Effector CD8-positive, alpha-beta T cell (primary cell): ENCODE results near the gene CNKSR3.

ENCODE experiments used
- DNase-seq: peaks from one replicate; lab custom pipeline; 2025; lab: John Stamatoyannopoulos, UW

Gene CNKSR3

DNA sequence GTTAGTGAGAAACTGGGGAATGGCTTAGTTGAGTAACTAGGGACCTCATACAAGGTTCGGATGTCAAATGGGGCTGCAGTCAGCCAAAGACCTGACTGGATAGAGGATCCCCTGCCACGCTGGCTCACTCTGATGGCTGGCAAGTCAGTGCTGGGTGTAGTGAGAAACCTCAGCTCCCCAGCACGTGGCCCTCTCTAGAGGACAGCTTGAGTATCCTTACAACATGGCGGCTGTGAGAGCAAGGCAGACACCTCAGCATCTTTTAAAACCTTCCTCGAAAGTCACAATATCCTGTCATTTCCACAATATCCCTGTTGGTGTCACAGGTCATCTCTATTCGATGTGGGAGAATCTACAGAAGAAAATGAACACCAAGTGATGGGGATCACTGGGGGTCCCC, 127.2 kb downstream of the CNKSR3 start:
- no peak for DNase-seq

- no peak for DNase-seq
These were observed 127.7 kb downstream of the CNKSR3 start for GRCh38 chr6:154382740-154383139.

DNA sequence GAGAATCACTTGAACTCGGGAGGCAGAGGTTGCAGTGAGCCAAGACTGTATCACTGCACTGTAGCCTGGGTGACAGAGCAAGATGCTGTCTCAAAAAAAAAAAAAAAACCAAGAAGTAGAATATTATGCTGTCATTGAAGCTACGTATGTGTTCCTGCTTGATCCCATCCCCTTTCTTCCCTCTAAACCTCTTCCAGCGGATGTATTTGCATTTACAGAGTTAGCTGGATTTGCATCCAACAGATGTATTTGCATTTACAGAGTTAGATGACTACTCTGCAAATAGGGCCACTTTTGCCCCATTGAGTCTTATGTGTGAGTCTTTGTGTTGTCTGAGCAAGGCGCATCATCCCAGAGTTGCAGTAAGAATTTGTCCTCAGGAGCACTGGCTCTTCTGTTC, 128.9 kb downstream of the CNKSR3 start:
- no peak for DNase-seq

- DNase-seq = no peak
These were observed 129.7 kb downstream of the CNKSR3 start for GRCh38 chr6:154380741-154381140.

GRCh38 chr6:154379585-154379984, 130.9 kb downstream of the CNKSR3 start:
- no peak for DNase-seq

GRCh38 chr6:154378518-154378917, 132.0 kb downstream of the CNKSR3 start:
- no peak for DNase-seq

DNA sequence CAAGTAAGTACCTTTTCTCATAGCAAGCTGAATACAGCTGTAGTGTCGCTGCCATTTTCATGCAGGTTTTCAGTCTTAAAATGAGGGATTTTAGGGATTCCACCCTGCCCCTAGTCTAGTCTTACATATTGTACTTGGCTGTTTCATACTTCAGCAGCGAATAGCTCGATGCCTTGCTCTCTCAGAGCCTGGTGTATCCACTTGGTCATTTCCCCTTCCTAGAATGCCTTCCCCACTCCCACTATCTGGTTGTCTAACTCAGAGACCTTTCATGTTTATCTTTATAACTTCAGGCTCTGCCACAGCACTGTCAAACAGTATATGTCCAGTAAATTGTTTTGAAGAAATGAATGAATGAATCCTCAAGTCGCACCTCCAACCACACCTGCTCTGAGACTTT, 132.8 kb downstream of the CNKSR3 start:
- DNase-seq = no peak

GRCh38 chr6:154373971-154374370, 136.5 kb downstream of the CNKSR3 start:
- DNase-seq = no peak

- no peak for DNase-seq
These were observed 139.2 kb downstream of the CNKSR3 start for GRCh38 chr6:154371281-154371680.

DNA sequence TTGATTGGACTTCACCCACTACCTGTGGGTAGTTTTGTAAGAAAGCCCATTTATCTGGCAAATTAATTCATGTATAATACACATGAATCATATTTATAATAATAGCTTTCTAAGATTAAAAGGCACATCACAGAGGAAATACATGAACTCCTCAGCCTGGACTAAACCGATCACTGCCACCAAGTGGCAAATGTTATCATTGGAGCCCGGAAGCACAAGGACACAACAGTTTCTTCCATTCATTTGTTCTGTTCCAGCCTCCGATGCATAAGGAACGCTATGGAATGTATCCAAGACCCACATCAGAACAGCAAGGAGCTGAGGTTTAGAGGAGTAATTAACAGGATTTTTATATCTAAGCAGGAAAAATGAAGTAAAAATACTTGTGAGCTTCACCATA, 139.9 kb downstream of the CNKSR3 start:
- DNase-seq = no peak

DNA sequence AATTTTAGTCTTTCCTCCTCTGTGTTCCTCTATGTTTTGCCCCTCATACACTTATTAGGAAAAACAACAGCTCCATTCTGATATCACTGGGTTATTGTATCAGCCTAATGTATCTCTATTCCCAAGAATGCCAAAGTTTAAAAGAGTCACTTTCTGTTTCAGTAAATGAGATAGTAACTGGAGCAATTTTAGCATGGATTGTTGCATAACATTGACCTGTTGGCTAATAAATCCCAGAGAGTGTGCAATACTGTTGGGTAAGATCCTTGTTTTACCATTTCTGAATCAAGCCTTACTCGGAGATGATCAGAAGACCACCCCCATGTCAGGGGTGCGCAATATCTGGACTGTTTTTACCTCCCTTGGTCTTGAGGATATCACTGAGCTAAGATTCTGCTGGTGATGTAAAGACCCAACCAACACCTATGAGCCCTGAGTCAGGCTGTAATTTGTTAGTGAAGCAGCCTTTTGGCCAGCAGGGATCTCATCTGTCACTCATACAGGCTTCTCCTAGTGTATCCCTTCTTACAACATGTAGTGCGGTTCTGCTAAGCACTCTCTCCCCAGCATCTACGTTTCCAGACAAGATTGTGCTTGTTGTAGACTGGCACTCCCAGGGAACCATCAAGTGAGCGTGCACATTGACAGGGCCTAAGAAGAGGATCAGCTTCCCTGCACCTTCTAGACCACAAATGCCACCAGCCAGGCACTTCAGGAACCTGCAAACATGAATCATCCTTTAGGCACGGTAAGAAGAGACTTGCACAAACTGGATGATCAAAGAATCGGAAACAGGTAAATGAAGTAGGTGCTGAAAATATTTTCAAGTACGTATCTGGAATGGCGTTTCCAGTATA, 142.4 kb downstream of the CNKSR3 start:
- no peak for DNase-seq

GRCh38 chr6:154367336-154367735, 143.1 kb downstream of the CNKSR3 start:
- no peak for DNase-seq

DNA sequence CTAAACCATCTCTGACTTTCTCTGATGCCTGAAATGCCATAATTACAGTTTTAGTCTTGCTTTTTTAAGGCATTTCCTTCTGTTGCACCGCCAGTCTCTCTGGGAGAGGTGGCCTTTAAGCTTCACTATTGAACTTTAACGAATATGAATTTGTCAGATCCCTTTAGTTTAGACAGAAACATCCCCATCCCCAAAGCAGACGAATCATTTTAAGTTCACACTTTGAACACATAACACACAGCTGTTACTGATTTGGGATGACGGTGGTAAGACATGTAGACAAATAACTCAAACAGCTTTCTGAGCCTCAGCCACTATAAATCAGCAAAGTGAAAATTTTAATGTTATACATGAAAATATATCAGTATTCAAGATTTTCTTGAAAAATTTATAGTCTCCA, 146.7 kb downstream of the CNKSR3 start:
- DNase-seq = no peak

DNA sequence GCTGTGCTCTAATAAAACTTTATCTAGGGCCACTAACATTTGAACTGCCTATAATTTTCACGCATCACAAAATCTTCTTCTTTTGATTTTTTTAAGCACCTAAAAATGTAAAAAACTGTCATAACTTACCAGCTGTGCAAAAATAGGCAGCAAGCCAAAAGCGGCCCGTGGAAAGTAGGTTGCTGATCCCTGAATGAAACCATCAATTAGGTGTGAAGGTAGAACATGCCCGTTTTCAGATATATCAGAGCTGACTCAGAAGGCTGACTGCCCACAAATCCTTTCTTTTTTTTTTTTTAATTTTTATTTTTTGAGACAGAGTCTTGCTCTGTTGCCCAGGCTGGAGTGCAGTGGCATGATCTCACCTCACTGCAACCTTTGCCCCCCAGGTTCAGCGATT, 149.0 kb downstream of the CNKSR3 start:
- DNase-seq = no peak

- no peak for DNase-seq
These were observed 150.0 kb downstream of the CNKSR3 start for GRCh38 chr6:154360476-154360875.

DNA sequence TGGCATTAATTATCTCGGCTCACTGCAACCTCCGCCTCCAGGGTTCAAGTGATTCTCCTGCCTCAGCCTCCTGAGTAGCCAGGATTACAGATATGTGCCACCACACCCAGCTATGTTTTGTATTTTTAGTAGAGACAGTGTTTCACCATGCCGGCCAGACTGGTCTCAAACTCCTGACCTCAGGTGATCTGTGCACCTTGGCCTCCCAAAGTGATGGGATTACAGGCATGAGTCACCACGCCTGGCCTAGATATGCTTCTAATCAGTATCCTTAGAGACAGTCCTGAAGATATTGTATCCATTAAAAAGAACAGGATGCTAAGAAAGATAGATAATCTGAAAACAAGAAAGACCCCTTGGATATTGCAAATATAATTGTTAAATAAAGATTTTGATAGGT, 150.8 kb downstream of the CNKSR3 start:
- DNase-seq = no peak

DNA sequence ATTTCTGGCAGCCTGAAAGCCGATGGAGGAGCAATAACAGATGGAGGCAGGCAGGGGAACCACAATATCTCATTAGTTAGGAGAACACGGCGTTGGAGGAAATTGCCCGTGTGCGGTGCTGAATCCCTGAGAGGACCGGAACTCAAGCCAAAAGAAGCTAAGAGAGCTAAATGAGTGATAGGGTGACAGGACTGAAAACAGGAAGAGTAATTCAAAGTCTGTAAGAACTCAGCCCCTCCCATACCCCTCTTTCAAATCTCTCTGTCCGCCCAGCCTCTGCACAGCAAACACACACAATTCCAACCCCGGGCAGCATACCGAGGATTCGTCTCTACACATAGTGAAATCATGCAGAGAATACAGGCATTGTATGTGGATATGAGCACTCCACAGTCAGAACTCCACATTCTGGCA, 151.3 kb downstream of the CNKSR3 start:
- DNase-seq = no peak

- DNase-seq = no peak
These were observed 152.4 kb downstream of the CNKSR3 start for GRCh38 chr6:154358019-154358545.

DNA sequence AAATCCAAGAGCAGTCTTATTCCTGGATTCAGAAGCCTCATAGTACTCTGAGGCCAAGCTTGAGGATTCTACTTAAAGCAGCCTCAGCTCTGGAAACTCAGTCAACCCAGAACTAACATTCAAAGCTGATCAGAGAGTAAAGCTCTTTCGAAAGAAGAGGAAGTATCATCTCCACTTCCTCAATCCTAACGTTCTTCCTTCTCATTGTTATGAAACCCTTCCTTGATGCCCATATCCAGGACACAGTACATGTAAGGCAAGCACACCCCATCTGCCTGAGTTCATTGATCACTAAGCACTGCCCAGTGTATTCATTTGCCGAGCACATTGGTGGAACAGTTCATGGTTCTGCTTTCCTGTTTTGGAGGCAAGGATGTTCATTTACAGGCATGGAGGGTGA, 153.8 kb downstream of the CNKSR3 start, which contains the start of gene IPCEF1:
IPCEF1 (minus strand) TSS at position 114 of the 400 bp plus-strand sequence. CDS start 90,856 bp downstream, outside the sequence.
- no peak for DNase-seq

GRCh38 chr6:154356113-154356512, 154.4 kb downstream of the CNKSR3 start:
- DNase-seq = no peak

DNA sequence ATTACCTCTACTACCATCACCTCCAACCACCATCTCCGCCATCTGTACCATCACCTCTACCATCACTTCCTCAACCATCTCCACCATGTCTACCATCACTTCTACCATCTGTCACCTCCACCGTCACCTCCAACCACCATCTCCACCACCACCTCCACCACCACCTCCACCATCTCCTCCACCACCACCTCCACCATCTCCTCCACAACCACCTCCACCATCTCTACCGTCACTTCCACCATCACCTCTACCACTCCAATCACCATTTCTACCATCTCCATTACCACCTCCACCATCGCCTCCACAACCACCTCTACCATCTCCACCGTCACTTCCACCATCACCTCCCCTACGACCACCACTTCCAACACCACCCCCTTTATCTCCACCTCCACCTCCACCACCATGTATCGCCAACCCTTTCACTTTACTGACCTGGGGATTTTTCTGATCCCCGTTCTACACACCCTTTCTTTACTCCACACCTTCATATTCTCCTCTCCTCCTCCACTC, 156.2 kb downstream of the CNKSR3 start:
- no peak for DNase-seq

- DNase-seq = no peak
These were observed 156.9 kb downstream of the CNKSR3 start for GRCh38 chr6:154353626-154354025.

DNA sequence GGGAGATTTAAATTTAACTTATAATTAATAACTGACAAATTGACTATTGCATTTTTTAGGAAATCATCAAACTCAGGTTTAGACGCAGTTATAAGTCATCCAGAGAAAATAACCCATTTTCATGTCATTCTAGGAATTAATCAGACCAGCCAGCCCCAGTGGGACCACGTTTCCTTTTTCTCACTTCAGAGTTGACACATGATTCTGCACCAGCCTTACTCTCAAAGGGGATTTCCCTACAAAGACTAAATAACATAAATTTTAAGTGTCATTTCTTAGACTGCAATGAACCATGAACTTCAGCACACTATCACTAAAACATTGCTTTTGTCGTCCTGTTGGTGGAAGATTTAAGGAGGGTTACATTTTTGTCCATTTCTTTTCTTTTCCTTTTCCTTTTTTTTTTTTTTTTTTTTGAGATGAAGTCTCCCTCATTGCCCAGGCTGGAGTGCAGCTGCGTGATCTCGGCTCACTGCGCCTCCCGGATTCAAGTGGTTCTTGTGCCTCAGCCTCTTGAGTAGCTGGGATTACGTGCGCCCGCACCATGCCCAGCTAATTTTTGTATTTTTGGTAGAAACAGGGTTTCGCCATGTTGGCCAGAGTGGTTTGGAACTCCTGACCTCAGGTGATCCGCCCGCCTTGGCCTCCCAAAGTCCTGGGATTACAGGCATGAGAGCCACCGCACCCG, 157.4 kb downstream of the CNKSR3 start:
- no peak for DNase-seq
